Subcutaneous adipose tissue (tissue), 4 donors: Measurements from ENCODE around the gene XRCC5. TPM values are rescaled to one million over a fixed set of nuclear protein-coding genes. Genes with fewer than 3 reads are reported as not detected.

Experiments used
- total RNA-seq, 4 donors: library from RNA; depleted of rRNA; stranded (reverse); fragments of >200 nt; gene quantifications; one replicate each; pipeline ENCODE4 v1.1.0, GENCODE V29; 2016
- TF ChIP-seq, protein P1 (sequence below): fragments of 450-650 bp; IDR thresholded peaks from one replicate; pipeline ENCODE4 v1.5.1; 2016; ENCODE audit warnings: low read depth, mild to moderate bottlenecking, control low read depth, antibody characterized with exemption, moderate library complexity

XRCC5 gene
- total RNA-seq, 4 donors from 2014 or later, result 113 to 171 (median 132) TPM

DNA sequence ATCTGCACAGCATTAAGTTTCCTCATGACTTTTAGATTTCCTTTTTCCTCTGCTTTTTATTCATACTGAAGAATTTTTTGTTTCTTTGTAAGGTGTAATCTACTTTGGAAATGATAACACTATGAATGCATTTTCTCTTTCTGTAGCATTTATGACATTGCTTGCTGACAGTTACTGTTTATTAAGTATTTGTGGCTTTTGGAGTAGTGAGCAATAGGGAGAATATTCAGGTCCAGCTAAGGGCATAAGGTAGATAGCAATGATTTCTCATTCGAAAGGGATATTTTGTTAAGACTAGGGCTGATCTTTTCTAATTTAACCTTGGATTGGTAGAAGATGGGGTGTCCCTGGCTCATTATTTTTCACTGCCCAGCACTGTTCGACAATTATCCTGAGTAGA is 80.3 kb downstream of the XRCC5 start:
- TF ChIP-seq, protein P1, sequence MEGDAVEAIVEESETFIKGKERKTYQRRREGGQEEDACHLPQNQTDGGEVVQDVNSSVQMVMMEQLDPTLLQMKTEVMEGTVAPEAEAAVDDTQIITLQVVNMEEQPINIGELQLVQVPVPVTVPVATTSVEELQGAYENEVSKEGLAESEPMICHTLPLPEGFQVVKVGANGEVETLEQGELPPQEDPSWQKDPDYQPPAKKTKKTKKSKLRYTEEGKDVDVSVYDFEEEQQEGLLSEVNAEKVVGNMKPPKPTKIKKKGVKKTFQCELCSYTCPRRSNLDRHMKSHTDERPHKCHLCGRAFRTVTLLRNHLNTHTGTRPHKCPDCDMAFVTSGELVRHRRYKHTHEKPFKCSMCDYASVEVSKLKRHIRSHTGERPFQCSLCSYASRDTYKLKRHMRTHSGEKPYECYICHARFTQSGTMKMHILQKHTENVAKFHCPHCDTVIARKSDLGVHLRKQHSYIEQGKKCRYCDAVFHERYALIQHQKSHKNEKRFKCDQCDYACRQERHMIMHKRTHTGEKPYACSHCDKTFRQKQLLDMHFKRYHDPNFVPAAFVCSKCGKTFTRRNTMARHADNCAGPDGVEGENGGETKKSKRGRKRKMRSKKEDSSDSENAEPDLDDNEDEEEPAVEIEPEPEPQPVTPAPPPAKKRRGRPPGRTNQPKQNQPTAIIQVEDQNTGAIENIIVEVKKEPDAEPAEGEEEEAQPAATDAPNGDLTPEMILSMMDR, result no peak

DNA sequence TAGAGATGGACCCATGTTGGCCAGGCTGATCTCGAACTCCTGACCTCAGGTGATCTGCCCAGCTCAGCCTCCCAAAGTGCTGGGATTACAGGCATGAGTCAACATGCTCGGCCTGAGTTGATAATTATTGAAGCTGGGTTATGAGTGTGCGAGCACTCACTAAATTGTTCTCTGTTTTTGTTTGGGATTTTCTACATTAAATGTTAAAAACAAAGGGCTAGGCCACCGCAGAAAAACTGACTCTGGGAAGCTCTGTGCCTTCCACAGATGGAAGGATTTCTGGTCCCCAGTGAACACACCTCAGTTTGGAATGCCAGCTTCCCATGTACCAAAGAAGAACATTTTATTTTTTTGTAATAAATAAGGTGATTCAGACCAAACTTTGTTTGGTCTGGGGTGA is 83.0 kb downstream of the XRCC5 start:
- TF ChIP-seq, protein P1, result no peak

DNA sequence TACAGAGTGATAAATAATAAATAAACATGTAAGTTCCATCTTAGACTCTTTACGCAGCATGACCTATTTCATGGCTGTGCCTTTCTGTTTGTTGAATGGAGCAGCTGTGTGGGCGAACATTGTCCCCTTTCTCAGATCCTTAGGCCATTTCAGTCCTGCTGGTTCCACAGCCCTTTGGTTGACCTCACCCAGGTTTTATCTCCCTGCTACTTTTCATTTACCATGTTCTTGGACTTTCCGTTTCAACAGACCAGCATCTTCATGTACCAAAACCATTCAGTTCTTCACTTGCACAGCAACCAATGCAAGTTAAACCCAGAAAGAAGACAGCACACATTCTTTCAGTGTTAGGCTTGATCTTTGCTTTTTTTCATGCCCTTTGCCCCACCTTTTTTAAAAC is 83.8 kb downstream of the XRCC5 start:
- TF ChIP-seq, protein P1, result no peak

DNA sequence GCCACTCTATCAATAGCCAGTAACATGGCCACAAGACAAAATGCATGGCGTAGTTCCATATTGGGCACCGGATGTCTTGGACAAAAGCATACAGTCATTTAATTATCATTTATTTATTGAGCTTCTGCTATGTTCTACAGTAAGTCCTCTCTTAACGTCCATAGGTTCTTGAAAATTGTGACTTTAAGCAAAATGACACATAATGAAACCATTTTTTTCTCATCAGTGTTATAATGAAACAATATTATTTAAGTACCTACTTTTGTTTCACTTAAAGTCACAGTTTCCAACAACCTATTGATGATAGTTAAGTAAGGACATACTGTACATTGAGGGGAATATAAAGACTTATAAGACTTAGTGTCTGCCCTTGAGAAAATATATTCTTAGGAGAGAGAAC is 84.9 kb downstream of the XRCC5 start:
- TF ChIP-seq, protein P1, result no peak

DNA sequence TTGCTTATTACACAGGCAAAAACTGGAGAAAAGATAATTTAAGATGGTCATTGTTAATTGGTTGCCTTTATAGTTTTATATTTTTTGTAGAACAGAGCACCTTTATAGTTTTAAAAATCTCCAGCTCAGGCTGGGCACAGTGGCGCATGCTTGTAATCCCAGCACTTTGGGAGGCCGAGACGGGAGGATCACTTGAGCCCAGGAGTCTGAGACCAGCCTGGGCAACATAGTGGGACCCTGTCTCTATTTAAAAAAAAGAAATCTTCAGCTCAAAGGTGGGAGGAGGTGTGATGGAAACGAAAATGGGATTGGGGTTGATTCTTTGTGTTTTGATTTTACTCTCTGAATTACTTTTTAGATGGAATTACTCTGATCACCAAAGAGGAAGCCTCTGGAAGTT is 85.4 kb downstream of the XRCC5 start:
- TF ChIP-seq, protein P1, result no peak

DNA sequence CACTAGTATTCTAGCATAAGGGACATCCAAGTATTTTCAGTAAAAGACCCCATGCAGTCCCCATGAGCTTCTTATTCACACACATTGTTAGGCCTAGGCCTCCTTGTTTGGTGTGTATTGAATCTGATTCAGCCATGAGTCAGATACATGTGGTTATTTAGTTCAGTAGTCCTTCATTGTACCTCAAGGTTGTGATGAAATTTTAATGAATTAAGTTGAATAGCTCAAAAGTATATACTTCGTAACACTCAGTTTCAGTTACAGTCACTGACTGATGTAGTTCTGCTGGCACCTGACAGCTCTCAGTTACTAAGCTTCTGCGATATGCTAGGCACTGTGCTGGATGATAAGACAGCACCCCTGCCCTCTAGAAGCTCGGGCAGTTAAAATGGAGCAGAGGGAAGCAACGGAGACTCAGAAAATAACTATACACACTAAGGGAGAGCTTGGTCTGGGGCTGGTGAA is 86.4 kb downstream of the XRCC5 start:
- TF ChIP-seq, protein P1, result no peak

DNA sequence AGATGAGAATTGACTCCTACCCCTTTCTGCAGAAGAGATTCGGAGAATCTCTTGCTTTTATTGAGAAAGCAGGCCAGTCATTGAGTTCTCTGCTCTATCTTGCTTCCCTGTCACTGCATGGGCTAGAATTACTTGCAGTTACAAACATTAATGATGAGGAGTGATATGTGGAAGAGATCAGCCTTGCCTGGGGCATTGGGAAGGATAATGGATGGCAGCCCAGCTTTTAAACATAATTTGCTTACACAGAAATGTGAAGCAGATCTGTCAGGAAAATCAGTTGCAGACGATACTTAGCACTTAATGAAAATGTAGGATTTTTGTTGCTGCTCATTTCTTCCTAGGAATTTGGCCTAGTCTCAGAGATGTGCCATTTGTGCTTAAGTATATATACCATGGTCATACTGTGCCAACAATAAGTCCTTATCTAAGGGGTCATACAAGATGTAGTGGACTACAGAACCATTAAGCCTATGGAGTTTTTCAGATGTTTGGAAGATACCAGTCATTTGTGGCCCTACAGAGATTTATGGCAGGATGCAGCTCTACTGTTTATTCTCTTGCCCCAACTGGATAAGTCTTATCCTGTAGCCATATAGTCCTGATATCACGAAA is 92.7 kb downstream of the XRCC5 start:
- TF ChIP-seq, protein P1, result no peak
